ENCODE data around the gene STPG2.

STPG2 gene

GRCh38 chr4:97867557-97868091 lies 275.7 kb downstream of the STPG2 start:
- no peak overlapping the region for H3K27ac ChIP-seq (ENCODE audit: low read depth, low read length, poor library complexity, severe bottlenecking)
- no peaks in the 10 kb centered on the region for H3K27me3 ChIP-seq (ENCODE audit: insufficient read depth, low read length)

GRCh38 chr4:97866821-97867556 lies 276.3 kb downstream of the STPG2 start:
- Histone ChIP-seq H3K36me3 (ENCODE audit: insufficient read depth, low read length) (no peaks in the 10 kb centered on the region), H3K9ac (ENCODE audit: low read length) (no peak overlapping the region), H2AFZ (ENCODE audit: low read length) (no peak overlapping the region), H3K27me3 (ENCODE audit: insufficient read depth, low read length) (no peaks in the 10 kb centered on the region), H3K9me2 (ENCODE audit: low read depth, low read length) (no peaks in the 10 kb centered on the region; the same call in 1 of the 2 replicates), H3F3A (ENCODE audit: insufficient read depth, low read length) (no peaks in the 10 kb centered on the region), H3K27ac (ENCODE audit: low read depth, low read length, poor library complexity, severe bottlenecking) (no peak overlapping the region), H3K4me1 (ENCODE audit: insufficient read depth, low read length, severe bottlenecking) (no peaks in the 10 kb centered on the region), H3K4me2 (ENCODE audit: low read length) (no peak overlapping the region), H3K79me2 (ENCODE audit: insufficient read depth, low read length) (no peaks in the 10 kb centered on the region), H3K4me3 (ENCODE audit: low read depth, low read length, poor library complexity, severe bottlenecking) (no peak overlapping the region), H4K20me1 (ENCODE audit: insufficient read depth, low read length) (no peaks in the 10 kb centered on the region), H3K9me3 (ENCODE audit: low read length) (no peaks in the 10 kb centered on the region)
- TF ChIP-seq CTCF (IDR thresholded peaks at IDR 0.05; ENCODE audit: low read length) (no peak), EZH2 (IDR thresholded peaks at IDR 0.05; ENCODE audit: borderline replicate concordance, low read length) (no peak)

More at GRCh38 chr4:97867557-97868091, 275.7 kb downstream of the STPG2 start:
- H3K9me3 ChIP-seq (ENCODE audit: low read length), result no peaks in the 10 kb centered on the region
- H3K36me3 ChIP-seq (ENCODE audit: insufficient read depth, low read length), result no peaks in the 10 kb centered on the region
- H3K79me2 ChIP-seq (ENCODE audit: insufficient read depth, low read length), result no peaks in the 10 kb centered on the region
- no peak overlapping the region for H3K4me2 ChIP-seq (ENCODE audit: low read length)
- H3K9ac ChIP-seq (ENCODE audit: low read length), result no peak overlapping the region
- no peaks in the 10 kb centered on the region for H3F3A ChIP-seq (ENCODE audit: insufficient read depth, low read length)
- TF ChIP-seq EZH2 (IDR thresholded peaks at IDR 0.05; ENCODE audit: borderline replicate concordance, low read length), result no peak
- TF ChIP-seq CTCF (IDR thresholded peaks at IDR 0.05; ENCODE audit: low read length), result no peak
- no peak overlapping the region for H3K4me3 ChIP-seq (ENCODE audit: low read depth, low read length, poor library complexity, severe bottlenecking)
- no peaks in the 10 kb centered on the region for H3K4me1 ChIP-seq (ENCODE audit: insufficient read depth, low read length, severe bottlenecking)
- no peak overlapping the region for H2AFZ ChIP-seq (ENCODE audit: low read length)
- H3K9me2 ChIP-seq (ENCODE audit: low read depth, low read length), result no peaks in the 10 kb centered on the region; the same call in 1 of the 2 replicates
- no peaks in the 10 kb centered on the region for H4K20me1 ChIP-seq (ENCODE audit: insufficient read depth, low read length)

GRCh38 chr4:97851115-97851514 lies 292.2 kb downstream of the STPG2 start:
- H3K27ac ChIP-seq (ENCODE audit: low read depth, low read length, poor library complexity, severe bottlenecking), result no peak overlapping the region
- no peak overlapping the region for H3K4me2 ChIP-seq (ENCODE audit: low read length)
- no peaks in the 10 kb centered on the region for H4K20me1 ChIP-seq (ENCODE audit: insufficient read depth, low read length)
- H3K4me3 ChIP-seq (ENCODE audit: low read depth, low read length, poor library complexity, severe bottlenecking), result no peak overlapping the region
- no peaks in the 10 kb centered on the region for H3K9me2 ChIP-seq (ENCODE audit: low read depth, low read length)
- no peaks in the 10 kb centered on the region for H3K36me3 ChIP-seq (ENCODE audit: insufficient read depth, low read length)
- H3K9ac ChIP-seq (ENCODE audit: low read length), result no peak overlapping the region
- no peak overlapping the region for H2AFZ ChIP-seq (ENCODE audit: low read length)
- H3K9me3 ChIP-seq (ENCODE audit: low read length), result no peaks in the 10 kb centered on the region
- TF ChIP-seq CTCF (IDR thresholded peaks at IDR 0.05; ENCODE audit: low read length) (no peak), EZH2 (IDR thresholded peaks at IDR 0.05; ENCODE audit: borderline replicate concordance, low read length) (no peak)
- no peaks in the 10 kb centered on the region for H3K79me2 ChIP-seq (ENCODE audit: insufficient read depth, low read length)
- no peaks in the 10 kb centered on the region for H3F3A ChIP-seq (ENCODE audit: insufficient read depth, low read length)
- H3K4me1 ChIP-seq (ENCODE audit: insufficient read depth, low read length, severe bottlenecking), result no peaks in the 10 kb centered on the region
- no peaks in the 10 kb centered on the region for H3K27me3 ChIP-seq (ENCODE audit: insufficient read depth, low read length)
